Liver (tissue), 9 donors: Measurements from ENCODE around the gene ANKFN1. TPM values are rescaled to one million over a fixed set of nuclear protein-coding genes. Genes with fewer than 3 reads are reported as not detected.

ENCODE experiments used
- DNase-seq: peaks from one replicate; pipeline ENCODE4 v3.0.0-alpha.2; 2017; ENCODE audit warnings: low spot score
- H3K27ac ChIP-seq, 2 donors: one replicate each; pipeline ENCODE4 v1.7.0; 2013; ENCODE audit warnings: inconsistent platforms in 2 of 2, low read length in 2 of 2, control low read depth in 1 of 2, low read depth in 1 of 2, mild to moderate bottlenecking in 1 of 2
- H3K27me3 ChIP-seq, 4 donors: one replicate each; pipeline versions ENCODE4 v1.6.1 to v1.7.0; 2013; ENCODE audit warnings: low read length in 3 of 4, inconsistent platforms in 1 of 4, mild to moderate bottlenecking in 1 of 4, moderate library complexity in 1 of 4; ENCODE audit not compliant: control insufficient read depth in 4 of 4, insufficient read depth in 4 of 4
- H3K36me3 ChIP-seq, 4 donors: one replicate each; pipeline versions ENCODE4 v1.6.1 to v1.7.0; 2013; ENCODE audit warnings: low read length in 3 of 4, mild to moderate bottlenecking in 3 of 4, low read depth in 1 of 4, moderate library complexity in 1 of 4; ENCODE audit not compliant: control insufficient read depth in 4 of 4, insufficient read depth in 3 of 4
- H3K4me1 ChIP-seq, 4 donors: one replicate each; pipeline versions ENCODE4 v1.6.1 to v1.7.0; 2013; ENCODE audit warnings: low read length in 3 of 4, mild to moderate bottlenecking in 3 of 4, moderate library complexity in 1 of 4; ENCODE audit not compliant: control insufficient read depth in 4 of 4, insufficient read depth in 4 of 4
- H3K4me3 ChIP-seq, 3 donors: one replicate each; pipeline versions ENCODE4 v1.6.1 to v1.7.0; 2013; ENCODE audit warnings: low read length in 3 of 3, control low read depth in 1 of 3, low read depth in 1 of 3, mild to moderate bottlenecking in 1 of 3
- H3K9ac ChIP-seq, 2 donors: one replicate each; pipeline ENCODE4 v1.7.0; 2013; ENCODE audit warnings: low read length in 2 of 2, mild to moderate bottlenecking in 2 of 2, moderate library complexity in 2 of 2, control low read depth in 1 of 2, low read depth in 1 of 2
- H3K9me3 ChIP-seq, 4 donors: one replicate each; pipeline versions ENCODE4 v1.6.1 to v1.7.0; 2013; ENCODE audit warnings: low read length in 3 of 4; ENCODE audit not compliant: control insufficient read depth in 4 of 4
- ATF3 ChIP-seq: IDR thresholded peaks from 2 replicates; pipeline ENCODE4 v1.6.1; 2016; ENCODE audit warnings: antibody characterized with exemption
- EGR1 ChIP-seq, 2 donors: IDR thresholded peaks; 2 replicates each; pipeline ENCODE4 v1.6.1; 2016 to 2018; ENCODE audit warnings: antibody characterized with exemption in 2 of 2, low read depth in 2 of 2
- FOXA1 ChIP-seq: IDR thresholded peaks from 2 replicates; pipeline ENCODE4 v1.6.1; 2016; ENCODE audit warnings: antibody characterized with exemption
- FOXA2 ChIP-seq: IDR thresholded peaks from 2 replicates; pipeline ENCODE4 v1.6.1; 2016; ENCODE audit warnings: antibody characterized with exemption
- GABPA ChIP-seq, 2 donors: IDR thresholded peaks in 1 of 2; conservative IDR thresholded peaks in 1 of 2; 2 replicates each; pipeline ENCODE4 v1.6.1; 2016; ENCODE audit warnings: antibody characterized with exemption in 2 of 2, mild to moderate bottlenecking in 1 of 2, moderate library complexity in 1 of 2
- HNF4A ChIP-seq, 2 donors: conservative IDR thresholded peaks; 2 replicates each; pipeline ENCODE4 v1.6.1; 2016; ENCODE audit warnings: antibody characterized with exemption in 2 of 2, mild to moderate bottlenecking in 2 of 2
- HNF4G ChIP-seq: IDR thresholded peaks from 2 replicates; pipeline ENCODE4 v1.6.1; 2016; ENCODE audit warnings: antibody characterized with exemption
- JUND ChIP-seq, 2 donors: IDR thresholded peaks; 2 replicates each; pipeline ENCODE4 v1.6.1; 2016; ENCODE audit warnings: antibody characterized with exemption in 2 of 2
- MAX ChIP-seq: IDR thresholded peaks from 2 replicates; pipeline ENCODE4 v1.6.1; 2016; ENCODE audit warnings: antibody characterized with exemption
- NR2F2 ChIP-seq: IDR thresholded peaks from 2 replicates; pipeline ENCODE4 v1.6.1; 2016; ENCODE audit warnings: antibody characterized with exemption
- RAD21 ChIP-seq, 2 donors: IDR thresholded peaks; 2 replicates each; pipeline ENCODE4 v1.6.1; 2016; ENCODE audit warnings: antibody characterized with exemption in 2 of 2, mild to moderate bottlenecking in 2 of 2
- REST ChIP-seq: IDR thresholded peaks from 2 replicates; pipeline ENCODE4 v1.6.1; 2016; ENCODE audit warnings: antibody characterized with exemption, mild to moderate bottlenecking
- RXRA ChIP-seq, 2 donors: IDR thresholded peaks; 2 replicates each; pipeline ENCODE4 v1.6.1; 2017 to 2018; ENCODE audit warnings: antibody characterized with exemption in 2 of 2, mild to moderate bottlenecking in 1 of 2
- SP1 ChIP-seq: IDR thresholded peaks from 2 replicates; pipeline ENCODE4 v1.6.1; 2018; ENCODE audit warnings: antibody characterized with exemption, mild to moderate bottlenecking
- TAF1 ChIP-seq: conservative IDR thresholded peaks from 2 replicates; pipeline ENCODE4 v1.6.1; 2016; ENCODE audit warnings: antibody characterized with exemption, mild to moderate bottlenecking
- YY1 ChIP-seq: IDR thresholded peaks from 2 replicates; pipeline ENCODE4 v1.6.1; 2016; ENCODE audit warnings: antibody characterized with exemption, mild to moderate bottlenecking
- WGBS: extraction: QIAGEN DNeasy Blood & Tissue Kit; methylation state at CpG from one replicate; pipeline ENCODE4 v1.1.7; 2013; 5-methylcytosine and 5-hydroxymethylcytosine counted together
- polyA plus RNA-seq, 2 donors: library from polyadenylated mRNA; stranded (reverse) in 1 of 2; unstranded in 1 of 2; fragments of 200-250 nt in 1 of 2; fragments of >200 nt in 1 of 2; fragmentation: Nextera tagmentation in 1 of 2; extraction: Ambion mirVana in 1 of 2; gene quantifications; one replicate each; pipeline versions ENCODE4 v1.2.1 to v1.2.3, GENCODE V29; 2013 to 2015
- total RNA-seq, 2 donors: library from RNA; depleted of rRNA; stranded (reverse); fragments of >200 nt; gene quantifications; one replicate each; pipeline ENCODE4 v1.2.3, GENCODE V29; 2014
- TF ChIP-seq, protein P1 (sequence below): fragments of 150-350 bp; IDR thresholded peaks from 2 replicates; pipeline ENCODE4 v1.5.1; 2017; ENCODE audit warnings: improper control_type of control experiment, low read depth, low read length; ENCODE audit not compliant: missing input control
- donor health status: healthy.
- donor health status: healthy.
- donor health status: healthy.
- donor health status: healthy.
- donor health status: healthy.

Gene ANKFN1
- total and polyA plus RNA-seq, 4 donors: not detected

GRCh38 chr17:56506349-56506748 is 353.1 kb downstream of the ANKFN1 start:
- no peak for DNase-seq
- no peaks in the 10 kb centered on the region for H3K9me3 ChIP-seq
- H3K27ac ChIP-seq: no peak overlapping the region
- no peaks in the 10 kb centered on the region for H3K36me3 ChIP-seq
- TF ChIP-seq RXRA (IDR thresholded peaks at IDR 0.05) (no peak), SP1 (no peak), RAD21 (IDR thresholded peaks at IDR 0.05) (no peak), HNF4G (no peak), NR2F2 (no peak), MAX (no peak), GABPA (IDR thresholded peaks at IDR 0.05 in 1 of 2, conservative IDR thresholded peaks at IDR 0.05 in 1 of 2) (no peak), EGR1 (IDR thresholded peaks at IDR 0.05; ENCODE audit: low read depth in 2 of 2) (no peak), FOXA2 (no peak), FOXA1 (no peak), REST (no peak), JUND (IDR thresholded peaks at IDR 0.05) (no peak), HNF4A (conservative IDR thresholded peaks at IDR 0.05) (no peak), YY1 (no peak), ATF3 (no peak)
- TF ChIP-seq, protein P1, sequence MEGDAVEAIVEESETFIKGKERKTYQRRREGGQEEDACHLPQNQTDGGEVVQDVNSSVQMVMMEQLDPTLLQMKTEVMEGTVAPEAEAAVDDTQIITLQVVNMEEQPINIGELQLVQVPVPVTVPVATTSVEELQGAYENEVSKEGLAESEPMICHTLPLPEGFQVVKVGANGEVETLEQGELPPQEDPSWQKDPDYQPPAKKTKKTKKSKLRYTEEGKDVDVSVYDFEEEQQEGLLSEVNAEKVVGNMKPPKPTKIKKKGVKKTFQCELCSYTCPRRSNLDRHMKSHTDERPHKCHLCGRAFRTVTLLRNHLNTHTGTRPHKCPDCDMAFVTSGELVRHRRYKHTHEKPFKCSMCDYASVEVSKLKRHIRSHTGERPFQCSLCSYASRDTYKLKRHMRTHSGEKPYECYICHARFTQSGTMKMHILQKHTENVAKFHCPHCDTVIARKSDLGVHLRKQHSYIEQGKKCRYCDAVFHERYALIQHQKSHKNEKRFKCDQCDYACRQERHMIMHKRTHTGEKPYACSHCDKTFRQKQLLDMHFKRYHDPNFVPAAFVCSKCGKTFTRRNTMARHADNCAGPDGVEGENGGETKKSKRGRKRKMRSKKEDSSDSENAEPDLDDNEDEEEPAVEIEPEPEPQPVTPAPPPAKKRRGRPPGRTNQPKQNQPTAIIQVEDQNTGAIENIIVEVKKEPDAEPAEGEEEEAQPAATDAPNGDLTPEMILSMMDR: no peak
- no peak overlapping the region for H3K4me3 ChIP-seq
- H3K9ac ChIP-seq: no peak overlapping the region
- H3K4me1 ChIP-seq: no peaks in the 10 kb centered on the region
- H3K27me3 ChIP-seq: peaks cover 0 to 3% (median 0%) of the 10 kb centered on the region in 4 donors

- Histone ChIP-seq H3K27me3 (peaks cover 0 to 3% (median 0%) of the 10 kb centered on the region in 4 donors), H3K4me3 (no peak overlapping the region), H3K4me1 (no peaks in the 10 kb centered on the region), H3K36me3 (no peaks in the 10 kb centered on the region), H3K9ac (no peak overlapping the region), H3K9me3 (no peaks in the 10 kb centered on the region), H3K27ac (no peak overlapping the region)
- 96% methylated on average over 46 of the region's 46 CpGs for WGBS
- DNase-seq: no peak
- TF ChIP-seq RAD21 (IDR thresholded peaks at IDR 0.05) (no peak), REST (no peak), SP1 (no peak), JUND (IDR thresholded peaks at IDR 0.05) (no peak), RXRA (IDR thresholded peaks at IDR 0.05) (no peak), HNF4A (conservative IDR thresholded peaks at IDR 0.05) (no peak), EGR1 (IDR thresholded peaks at IDR 0.05; ENCODE audit: low read depth in 2 of 2) (no peak), FOXA1 (no peak), ATF3 (no peak), TAF1 (no peak), FOXA2 (no peak)
- TF ChIP-seq, protein P1: no peak
Observed at GRCh38 chr17:56510554-56511342, 357.5 kb downstream of the ANKFN1 start.
